WTC11 (cell line): ENCODE results near the gene MRPL23. TPM values are rescaled to one million over a fixed set of nuclear protein-coding genes. Genes with fewer than 3 reads are reported as not detected.

Source experiments
- ATAC-seq: fragments of 200-7000 bp; cut with Tn5 transposase; 2 replicates; pipeline ENCODE4 v1.10.0; 2021; ENCODE audit warnings: mild to moderate bottlenecking, moderate library complexity
- CTCF ChIA-PET: fragments of 300-600 bp; sonication (Branson Sonifier 250); formaldehyde crosslinking; loops from one replicate; lab custom pipeline; 2021; ENCODE audit warnings: antibody characterized with exemption; lab: Charles Lee
- POLR2A ChIA-PET: fragments of 350-600 bp; sonication (Branson Sonifier 250); formaldehyde crosslinking; loops from one replicate; lab custom pipeline; 2021; ENCODE audit warnings: antibody characterized with exemption; lab: Charles Lee
- DNase-seq: peaks from one replicate; pipeline ENCODE4 v3.0.0; 2021; ENCODE audit warnings: low spot score
- H3K27ac Mint-ChIP-seq: 2 replicates; pipeline ENCODE4 v1.8.0; 2021; ENCODE audit warnings: mixed read lengths
- H3K27me3 Mint-ChIP-seq: 2 replicates; pipeline ENCODE4 v1.8.0; 2021; ENCODE audit warnings: low read depth, mild to moderate bottlenecking, moderate library complexity, mixed read lengths
- H3K36me3 Mint-ChIP-seq: 2 replicates; pipeline ENCODE4 v1.8.0; 2021; ENCODE audit warnings: mixed read lengths
- H3K4me1 Mint-ChIP-seq: 2 replicates; pipeline ENCODE4 v1.8.0; 2022; ENCODE audit warnings: mixed read lengths
- H3K4me3 Mint-ChIP-seq: 2 replicates; pipeline ENCODE4 v1.8.0; 2021; ENCODE audit warnings: mild to moderate bottlenecking, moderate library complexity, mixed read lengths
- H3K9me3 Mint-ChIP-seq: 2 replicates; pipeline ENCODE4 v1.8.0; 2021; ENCODE audit warnings: mixed read lengths
- ARID4B ChIP-seq: sonication (generic); formaldehyde crosslinking; IDR thresholded peaks from 2 replicates; pipeline ENCODE4 v1.8.0; 2023; ENCODE audit warnings: missing genetic modification reagents, mild to moderate bottlenecking, borderline replicate concordance
- ATF2 ChIP-seq: sonication (generic); formaldehyde crosslinking; IDR thresholded peaks from 2 replicates; pipeline ENCODE4 v1.8.1; 2022; ENCODE audit warnings: low read depth, missing genetic modification reagents, borderline replicate concordance
- E2F5 ChIP-seq: sonication (generic); formaldehyde crosslinking; IDR thresholded peaks from 2 replicates; pipeline ENCODE4 v1.8.1; 2022; ENCODE audit warnings: mild to moderate bottlenecking, moderate library complexity, missing genetic modification reagents
- ESRRA ChIP-seq: sonication (generic); formaldehyde crosslinking; IDR thresholded peaks from 2 replicates; pipeline ENCODE4 v1.8.1; 2022; ENCODE audit warnings: mild to moderate bottlenecking, missing genetic modification reagents, borderline replicate concordance
- FOXJ3 ChIP-seq: sonication (generic); formaldehyde crosslinking; IDR thresholded peaks from 2 replicates; pipeline ENCODE4 v1.9.0; 2021; ENCODE audit warnings: missing genetic modification reagents, mild to moderate bottlenecking, borderline replicate concordance
- IRF2 ChIP-seq: sonication (generic); formaldehyde crosslinking; IDR thresholded peaks from 2 replicates; pipeline ENCODE4 v1.8.0; 2022; ENCODE audit warnings: low read depth, missing genetic modification reagents, borderline replicate concordance
- MAX ChIP-seq: sonication (generic); formaldehyde crosslinking; IDR thresholded peaks from 2 replicates; pipeline ENCODE4 v1.8.0; 2022; ENCODE audit warnings: mild to moderate bottlenecking, missing genetic modification reagents
- MXD4 ChIP-seq: fragments of 250-450 bp; sonication (Bioruptor Pico); IDR thresholded peaks from 2 replicates; pipeline ENCODE4 v1.8.0; 2021; ENCODE audit warnings: mild to moderate bottlenecking, moderate library complexity, borderline replicate concordance
- MYBL2 ChIP-seq: sonication (generic); formaldehyde crosslinking; IDR thresholded peaks from 2 replicates; pipeline ENCODE4 v1.8.1; 2023; ENCODE audit warnings: mild to moderate bottlenecking, moderate library complexity, missing genetic modification reagents
- PRRX2 ChIP-seq: fragments of 250-450 bp; sonication (Bioruptor Pico); IDR thresholded peaks from 2 replicates; pipeline ENCODE4 v1.8.0; 2021; ENCODE audit warnings: mild to moderate bottlenecking
- SP1 ChIP-seq: sonication (generic); formaldehyde crosslinking; conservative IDR thresholded peaks from 2 replicates; pipeline ENCODE4 v1.8.1; 2022; ENCODE audit warnings: missing genetic modification reagents
- STAT6 ChIP-seq: sonication (generic); formaldehyde crosslinking; conservative IDR thresholded peaks from 2 replicates; pipeline ENCODE4 v1.8.1; 2023; ENCODE audit warnings: mild to moderate bottlenecking, low read depth, missing genetic modification reagents, moderate library complexity
- TCF7 ChIP-seq: sonication (generic); formaldehyde crosslinking; IDR thresholded peaks from 2 replicates; pipeline ENCODE4 v1.8.0; 2022; ENCODE audit warnings: mild to moderate bottlenecking, low read depth, missing genetic modification reagents, moderate library complexity
- TEAD1 ChIP-seq: sonication (generic); formaldehyde crosslinking; IDR thresholded peaks from 2 replicates; pipeline ENCODE4 v1.8.0; 2022; ENCODE audit warnings: mild to moderate bottlenecking, missing genetic modification reagents
- USF1 ChIP-seq: sonication (generic); formaldehyde crosslinking; IDR thresholded peaks from 2 replicates; pipeline ENCODE4 v1.8.0; 2022; ENCODE audit warnings: mild to moderate bottlenecking, missing genetic modification reagents
- ZBTB43 ChIP-seq: sonication (generic); formaldehyde crosslinking; IDR thresholded peaks from 2 replicates; pipeline ENCODE4 v1.8.1; 2023; ENCODE audit warnings: mild to moderate bottlenecking, missing genetic modification reagents
- ZNF263 ChIP-seq: sonication (generic); formaldehyde crosslinking; IDR thresholded peaks from 2 replicates; pipeline ENCODE4 v1.8.1; 2022; ENCODE audit warnings: low read depth, mild to moderate bottlenecking, moderate library complexity, missing genetic modification reagents
- ZNF317 ChIP-seq: sonication (generic); formaldehyde crosslinking; IDR thresholded peaks from 2 replicates; pipeline ENCODE4 v1.8.1; 2023; ENCODE audit warnings: low read depth, mild to moderate bottlenecking, moderate library complexity, missing genetic modification reagents, borderline replicate concordance
- ZNF532 ChIP-seq: fragments of 250-450 bp; sonication (Bioruptor Pico); IDR thresholded peaks from 2 replicates; pipeline ENCODE4 v1.9.0; 2021; ENCODE audit warnings: mild to moderate bottlenecking, borderline replicate concordance
- total RNA-seq: library from RNA; stranded (reverse); gene quantifications from 3 replicates; pipeline ENCODE4 v1.2.3, GENCODE V29; 2021

Gene MRPL23
- total RNA-seq, 1 experiment from 2014 or later = 73.0 TPM

- Mint-ChIP-seq H3K4me1 (no peaks in the 10 kb centered on the region), H3K4me3 (no peak overlapping the region), H3K27me3 (no peaks in the 10 kb centered on the region)
- ATAC-seq (no peak), DNase-seq (no peak)
- TF ChIP-seq ZNF532 (CRISPR knock-in tag) = no peak
- no peak for TF ChIP-seq FOXJ3
- TF ChIP-seq MAX = no peak
- no peak for TF ChIP-seq ZNF263 (CRISPR knock-in tag)
- no peak for TF ChIP-seq ESRRA (CRISPR knock-in tag)
- no peak for TF ChIP-seq TCF7 (CRISPR knock-in tag)
- no peak for TF ChIP-seq TEAD1 (CRISPR knock-in tag)
- no peak for TF ChIP-seq MXD4
- no peak for TF ChIP-seq PRRX2
- TF ChIP-seq SP1 (CRISPR knock-in tag) = no peak
- TF ChIP-seq E2F5 (CRISPR knock-in tag) = no peak
- TF ChIP-seq MYBL2 (CRISPR knock-in tag) = no peak
- TF ChIP-seq, all 79 proteins: peak for 0
- ChIA-PET POLR2A (no interaction called here), CTCF (interaction anchor here (1.2 to 3.3 kb wide), 3 partner anchors 9 to 173 kb away, joined by 3 to 15 read pairs (median 6); no protein-coding TSS in a partner anchor)
- Mint-ChIP-seq H3K27ac (no peak overlapping the region), H3K36me3 (no peaks in the 10 kb centered on the region), H3K9me3 (no peaks in the 10 kb centered on the region)
Measured at GRCh38 chr11:1983601-1983961, 36.4 kb downstream of the MRPL23 start.

- no peaks in the 10 kb centered on the region for H3K4me1 Mint-ChIP-seq
- no peak overlapping the region for H3K4me3 Mint-ChIP-seq
- H3K36me3 Mint-ChIP-seq = no peaks in the 10 kb centered on the region
- H3K27me3 Mint-ChIP-seq = no peaks in the 10 kb centered on the region
- no peak overlapping the region for H3K27ac Mint-ChIP-seq
- ChIA-PET CTCF (interaction anchor here (1.0 to 1.9 kb wide), 5 partner anchors 88 to 294 kb away, joined by 3 to 5 read pairs (median 3); no protein-coding TSS in a partner anchor), POLR2A (no interaction called here)
- DNase-seq = no peak
- TF ChIP-seq USF1 (no peak), IRF2 (CRISPR knock-in tag) (no peak), ZBTB43 (CRISPR knock-in tag) (no peak), ARID4B (CRISPR knock-in tag) (no peak), ATF2 (no peak), STAT6 (CRISPR knock-in tag) (no peak), ZNF317 (CRISPR knock-in tag) (no peak)
- ATAC-seq = no peak
- H3K9me3 Mint-ChIP-seq = no peaks in the 10 kb centered on the region
Measured at GRCh38 chr11:1987024-1987423, 39.9 kb downstream of the MRPL23 start.
